ENCODE data around the gene MAP3K14. TPM values are rescaled to one million over a fixed set of nuclear protein-coding genes. Genes with fewer than 3 reads are reported as not detected.
A peak's percentile ranks its signal among the peaks of the same experiment; 100 is the strongest.

The MAP3K14 gene
- total RNA-seq, 3 donors from 2014 or later = 16.6 to 27.9 (median 18.0) TPM

DNA sequence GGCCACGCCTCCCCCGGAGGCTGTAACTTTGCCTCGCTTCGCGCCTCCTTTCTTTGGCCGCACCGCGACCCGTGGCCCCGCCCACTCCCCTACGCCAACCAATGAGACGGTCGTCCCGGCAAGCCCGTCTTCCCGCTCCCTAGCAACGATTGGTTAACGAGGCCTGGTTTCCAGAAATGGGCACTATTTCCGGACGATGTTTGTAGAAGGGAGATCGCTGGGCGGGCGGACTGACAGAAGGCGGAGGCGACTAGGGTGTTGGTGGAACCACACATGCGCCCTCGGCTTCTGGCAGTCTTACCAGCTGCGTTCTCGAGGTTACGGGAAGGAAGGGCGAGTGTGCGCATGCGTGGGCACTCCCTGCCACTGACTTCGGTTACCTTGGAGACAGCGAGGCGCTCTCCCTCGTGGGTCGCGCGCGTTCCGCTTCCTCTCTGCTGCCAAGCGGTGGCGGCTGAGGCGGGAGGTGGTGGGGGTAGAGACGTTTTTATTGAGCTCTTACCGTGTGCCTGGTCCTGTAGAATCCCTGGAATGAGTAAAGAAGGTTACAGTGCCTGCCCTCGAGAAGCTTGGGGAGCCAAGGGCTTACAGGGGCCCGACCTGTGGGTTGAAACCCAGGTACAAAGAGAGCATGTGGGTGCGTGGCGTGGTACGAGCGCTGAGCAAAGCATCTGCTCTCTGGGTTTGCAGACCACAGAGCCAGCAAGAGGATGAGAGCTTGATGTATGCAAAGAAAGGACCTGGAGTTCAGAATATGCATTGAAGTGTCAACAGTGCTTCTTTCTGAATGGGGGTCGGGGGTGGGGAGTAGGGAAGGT, 500 bp upstream of the MAP3K14 start:
- H3K36me3 ChIP-seq (ENCODE audit: low read depth) = peaks cover 7% of the 10 kb centered on the region
- TF ChIP-seq, protein P1, sequence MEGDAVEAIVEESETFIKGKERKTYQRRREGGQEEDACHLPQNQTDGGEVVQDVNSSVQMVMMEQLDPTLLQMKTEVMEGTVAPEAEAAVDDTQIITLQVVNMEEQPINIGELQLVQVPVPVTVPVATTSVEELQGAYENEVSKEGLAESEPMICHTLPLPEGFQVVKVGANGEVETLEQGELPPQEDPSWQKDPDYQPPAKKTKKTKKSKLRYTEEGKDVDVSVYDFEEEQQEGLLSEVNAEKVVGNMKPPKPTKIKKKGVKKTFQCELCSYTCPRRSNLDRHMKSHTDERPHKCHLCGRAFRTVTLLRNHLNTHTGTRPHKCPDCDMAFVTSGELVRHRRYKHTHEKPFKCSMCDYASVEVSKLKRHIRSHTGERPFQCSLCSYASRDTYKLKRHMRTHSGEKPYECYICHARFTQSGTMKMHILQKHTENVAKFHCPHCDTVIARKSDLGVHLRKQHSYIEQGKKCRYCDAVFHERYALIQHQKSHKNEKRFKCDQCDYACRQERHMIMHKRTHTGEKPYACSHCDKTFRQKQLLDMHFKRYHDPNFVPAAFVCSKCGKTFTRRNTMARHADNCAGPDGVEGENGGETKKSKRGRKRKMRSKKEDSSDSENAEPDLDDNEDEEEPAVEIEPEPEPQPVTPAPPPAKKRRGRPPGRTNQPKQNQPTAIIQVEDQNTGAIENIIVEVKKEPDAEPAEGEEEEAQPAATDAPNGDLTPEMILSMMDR (IDR thresholded peaks at IDR 0.05) = no peak
- no peaks in the 10 kb centered on the region for H3K9me3 ChIP-seq
- peak overlapping the region; percentile 76 for H3K4me3 ChIP-seq
- intact Hi-C loops (cut with DNase I, micrococcal nuclease) = loop anchor here in 1 of 2 donors (5.0 kb wide), 1 partner anchor 40 kb away; no protein-coding TSS in a partner anchor
- ATAC-seq (peak; percentile 83), DNase-seq (peak; percentile 99 to 100 (median 100))
- H3K4me1 ChIP-seq (ENCODE audit: low read depth) = peaks cover 75% of the 10 kb centered on the region

DNA sequence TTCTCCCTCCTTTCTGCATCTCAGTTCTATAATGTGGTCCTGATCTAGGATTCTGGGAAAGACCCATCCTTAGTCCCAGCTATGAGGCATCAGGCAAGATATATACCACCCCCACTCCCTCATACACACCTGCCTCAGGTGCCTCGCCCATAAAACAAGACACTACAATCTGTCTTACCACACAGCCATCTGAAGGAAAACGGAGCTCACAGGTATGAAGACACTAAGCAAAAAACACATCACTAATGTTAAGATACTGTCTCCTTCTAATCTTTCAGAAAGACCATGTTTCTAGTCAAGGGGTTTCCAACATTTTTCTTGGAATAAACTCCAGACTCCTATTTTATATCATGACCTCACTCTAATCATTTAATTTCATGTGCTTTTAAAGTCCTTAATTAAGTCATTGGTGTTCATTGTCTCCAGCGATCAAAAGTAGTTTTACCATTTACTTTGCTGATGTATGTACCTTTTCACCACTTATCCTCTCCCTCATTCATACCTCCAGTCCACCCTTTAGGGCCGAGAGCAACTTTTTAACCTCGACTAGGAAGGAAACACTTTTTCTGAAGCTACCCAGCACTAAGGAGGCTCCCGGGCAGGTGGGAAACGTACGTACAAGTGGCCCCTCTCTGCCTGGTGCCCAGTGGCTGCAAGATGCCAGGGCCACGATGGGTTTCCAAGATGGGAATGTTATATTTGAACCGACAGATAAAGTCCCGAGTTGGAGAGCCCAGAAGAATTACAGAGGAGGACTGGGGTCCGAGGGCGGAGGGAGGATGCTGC, 979 bp downstream of the MAP3K14 start:
- intact Hi-C loops (cut with DNase I, micrococcal nuclease) = loop anchor here in 1 of 2 donors (5.0 kb wide), 1 partner anchor 39 kb away; no protein-coding TSS in a partner anchor
- ATAC-seq = no peak

DNA sequence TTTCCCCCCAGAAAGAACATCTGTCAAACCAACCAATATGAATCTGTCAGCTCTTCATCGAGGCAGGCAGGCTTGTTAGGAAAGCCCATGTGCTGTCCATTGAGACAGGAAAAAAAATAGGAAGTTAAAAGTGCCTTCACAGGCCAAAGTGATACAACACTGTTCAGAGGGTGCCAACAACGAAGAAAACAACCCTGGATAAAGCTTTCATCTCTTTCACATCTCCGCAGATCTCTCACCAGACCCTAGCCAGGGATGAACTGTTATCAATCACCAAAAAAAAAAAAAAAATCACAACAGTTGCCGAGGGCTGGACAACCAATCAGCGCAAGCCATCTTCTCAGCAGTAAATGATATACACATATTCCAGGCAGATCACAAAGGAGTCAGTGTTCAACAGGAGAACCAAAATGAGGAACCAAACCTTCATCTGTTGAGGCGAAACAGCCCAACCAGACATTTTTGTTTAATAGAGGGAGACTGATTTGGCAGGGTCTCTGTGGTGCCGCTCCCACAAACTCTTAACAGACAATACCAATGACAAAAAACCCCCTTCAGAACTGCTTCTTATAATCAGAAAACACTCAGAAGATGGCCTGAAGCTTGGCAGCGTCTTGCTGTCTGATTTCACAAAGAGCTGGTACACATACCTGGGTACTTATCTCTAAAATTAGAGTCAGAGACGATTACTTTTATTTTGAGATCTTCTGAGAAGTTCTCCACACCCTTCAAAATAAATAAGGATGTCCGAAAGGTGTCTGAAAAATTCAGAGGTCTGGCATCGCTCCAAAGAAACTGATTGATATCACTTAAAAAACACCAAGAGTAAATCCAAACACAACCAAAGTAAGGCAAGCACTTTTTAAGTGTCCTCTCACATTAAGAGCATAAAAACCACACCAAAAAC, 1.8 kb downstream of the MAP3K14 start:
- Histone ChIP-seq H3K9me3 (no peaks in the 10 kb centered on the region), H3K4me1 (ENCODE audit: low read depth) (peaks cover 74% of the 10 kb centered on the region), H3K4me3 (peak overlapping the region; percentile 4), H3K36me3 (ENCODE audit: low read depth) (peaks cover 7% of the 10 kb centered on the region)
- intact Hi-C loops (cut with DNase I, micrococcal nuclease) = loop anchor here in 1 of 2 donors (5.0 kb wide), 1 partner anchor 38 kb away; no protein-coding TSS in a partner anchor
- DNase-seq = no peak
- no peak for ATAC-seq
- TF ChIP-seq, protein P1 (IDR thresholded peaks at IDR 0.05) = no peak

More for the DNA sequence above, 979 bp downstream of the MAP3K14 start:
- TF ChIP-seq, protein P1 (IDR thresholded peaks at IDR 0.05) = no peak
- DNase-seq = no peak
- peaks cover 7% of the 10 kb centered on the region for H3K36me3 ChIP-seq (ENCODE audit: low read depth)
- no peaks in the 10 kb centered on the region for H3K9me3 ChIP-seq
- peak overlapping the region; percentile 76 for H3K4me3 ChIP-seq
- H3K4me1 ChIP-seq (ENCODE audit: low read depth) = peaks cover 72% of the 10 kb centered on the region

DNA sequence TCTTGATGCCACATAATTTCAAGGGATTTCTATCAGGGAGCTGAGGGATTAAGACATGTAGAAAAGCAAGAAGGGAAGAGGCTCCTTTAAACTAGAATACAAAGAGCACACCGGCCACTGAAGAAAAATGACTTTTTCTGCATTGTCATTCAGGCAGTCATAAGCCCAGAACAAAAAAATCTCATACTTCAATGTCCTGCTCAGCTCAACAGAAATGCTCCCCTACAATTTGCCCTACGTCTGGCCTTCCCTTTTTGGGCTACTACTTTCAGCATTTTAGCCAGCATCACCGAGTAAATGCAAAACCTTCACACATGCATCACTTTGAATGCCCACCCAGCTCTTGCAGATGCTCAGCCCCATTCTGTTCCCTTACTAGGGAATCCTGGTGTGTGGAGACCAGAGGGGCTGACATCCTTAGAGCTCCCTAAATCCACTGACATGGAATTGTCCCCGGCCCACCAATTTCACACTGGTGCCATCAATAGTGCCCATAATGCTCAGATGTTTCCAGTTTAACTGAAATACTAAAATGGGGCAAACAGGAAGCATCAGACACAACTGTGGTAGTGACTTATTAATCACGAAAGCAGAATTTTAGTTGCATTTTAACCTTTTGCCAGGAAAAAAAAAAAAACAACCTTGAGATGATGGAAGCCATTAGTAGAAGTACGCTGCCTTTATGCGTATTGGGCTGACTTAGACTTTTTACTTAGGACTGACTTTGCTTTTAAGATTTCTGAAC, 2.7 kb downstream of the MAP3K14 start:
- Histone ChIP-seq H3K36me3 (ENCODE audit: low read depth) (peaks cover 7% of the 10 kb centered on the region), H3K9me3 (no peaks in the 10 kb centered on the region), H3K4me3 (no peak overlapping the region), H3K4me1 (ENCODE audit: low read depth) (peaks cover 78% of the 10 kb centered on the region)
- intact Hi-C loops (cut with DNase I, micrococcal nuclease) = no loop called here
- TF ChIP-seq, protein P1 (IDR thresholded peaks at IDR 0.05) = no peak
- no peak for ATAC-seq
- no peak for DNase-seq
